Stimulated activated naive CD8-positive, alpha-beta T cell treated with anti-CD3 and anti-CD28 coated beads, Interleukin-15, Interleukin-2, amounts not matched to agents 100 ng/mL and 50 ng/mL, for 24 hours (primary cell): Measurements from ENCODE around the gene MB21D2.

Experiments used
- H3K27ac Mint-ChIP-seq: one replicate; pipeline ENCODE4 v1.8.0; 2021; ENCODE audit warnings: mild to moderate bottlenecking, mixed read lengths
- H3K27me3 Mint-ChIP-seq: one replicate; pipeline ENCODE4 v1.8.0; 2021; ENCODE audit warnings: mixed read lengths
- H3K36me3 Mint-ChIP-seq: one replicate; pipeline ENCODE4 v1.8.0; 2021; ENCODE audit warnings: low read depth, mixed read lengths
- H3K4me1 Mint-ChIP-seq: one replicate; pipeline ENCODE4 v1.8.0; 2021; ENCODE audit warnings: low read depth, mixed read lengths
- H3K4me3 Mint-ChIP-seq: one replicate; pipeline ENCODE4 v1.8.0; 2021; ENCODE audit warnings: mild to moderate bottlenecking, mixed read lengths
- H3K9me3 Mint-ChIP-seq: one replicate; pipeline ENCODE4 v1.8.0; 2021; ENCODE audit warnings: mixed read lengths

MB21D2 gene

GRCh38 chr3:192913540-192913939 is 4.1 kb downstream of the MB21D2 start:
- Mint-ChIP-seq H3K9me3 (no peaks in the 10 kb centered on the region), H3K27me3 (peaks cover 41% of the 10 kb centered on the region), H3K4me1 (peaks cover 28% of the 10 kb centered on the region), H3K36me3 (no peaks in the 10 kb centered on the region), H3K4me3 (no peak overlapping the region), H3K27ac (no peak overlapping the region)

- Mint-ChIP-seq H3K27me3 (peaks cover 23% of the 10 kb centered on the region), H3K4me1 (peaks cover 24% of the 10 kb centered on the region), H3K27ac (no peak overlapping the region), H3K4me3 (no peak overlapping the region), H3K9me3 (no peaks in the 10 kb centered on the region), H3K36me3 (no peaks in the 10 kb centered on the region)
Measured at GRCh38 chr3:192911293-192911692, 6.4 kb downstream of the MB21D2 start.

GRCh38 chr3:192907784-192908183 is 9.9 kb downstream of the MB21D2 start:
- Mint-ChIP-seq H3K27ac (no peak overlapping the region), H3K4me3 (no peak overlapping the region), H3K9me3 (no peaks in the 10 kb centered on the region)

GRCh38 chr3:192906940-192907339 is 10.7 kb downstream of the MB21D2 start:
- no peak overlapping the region for H3K4me3 Mint-ChIP-seq
- H3K27me3 Mint-ChIP-seq = no peaks in the 10 kb centered on the region
- H3K36me3 Mint-ChIP-seq = peaks cover 4% of the 10 kb centered on the region

More at GRCh38 chr3:192907784-192908183, 9.9 kb downstream of the MB21D2 start:
- Mint-ChIP-seq H3K27me3 (no peaks in the 10 kb centered on the region), H3K36me3 (peaks cover 4% of the 10 kb centered on the region), H3K4me1 (peaks cover 11% of the 10 kb centered on the region)

GRCh38 chr3:192905980-192906678 is 11.5 kb downstream of the MB21D2 start:
- peaks cover 4% of the 10 kb centered on the region for H3K36me3 Mint-ChIP-seq

More at GRCh38 chr3:192906940-192907339, 10.7 kb downstream of the MB21D2 start:
- no peaks in the 10 kb centered on the region for H3K9me3 Mint-ChIP-seq
- H3K27ac Mint-ChIP-seq = no peak overlapping the region
- H3K4me1 Mint-ChIP-seq = peaks cover 11% of the 10 kb centered on the region

GRCh38 chr3:192904632-192905289 is 12.9 kb downstream of the MB21D2 start:
- Mint-ChIP-seq H3K4me3 (no peak overlapping the region), H3K36me3 (peaks cover 4% of the 10 kb centered on the region), H3K27me3 (no peaks in the 10 kb centered on the region), H3K9me3 (no peaks in the 10 kb centered on the region), H3K4me1 (peaks cover 16% of the 10 kb centered on the region), H3K27ac (no peak overlapping the region)

More at GRCh38 chr3:192905980-192906678, 11.5 kb downstream of the MB21D2 start:
- Mint-ChIP-seq H3K27me3 (no peaks in the 10 kb centered on the region), H3K4me1 (peaks cover 11% of the 10 kb centered on the region), H3K4me3 (no peak overlapping the region), H3K27ac (no peak overlapping the region), H3K9me3 (no peaks in the 10 kb centered on the region)

- Mint-ChIP-seq H3K27ac (no peak overlapping the region), H3K4me1 (peaks cover 30% of the 10 kb centered on the region), H3K4me3 (no peak overlapping the region), H3K36me3 (peaks cover 4% of the 10 kb centered on the region), H3K27me3 (peaks cover 5% of the 10 kb centered on the region), H3K9me3 (peaks cover 6% of the 10 kb centered on the region)
Measured at GRCh38 chr3:192902549-192902948, 15.1 kb downstream of the MB21D2 start.

- Mint-ChIP-seq H3K27me3 (peaks cover 16% of the 10 kb centered on the region), H3K27ac (no peak overlapping the region), H3K9me3 (peaks cover 11% of the 10 kb centered on the region), H3K4me3 (no peak overlapping the region), H3K36me3 (peaks cover 4% of the 10 kb centered on the region), H3K4me1 (peaks cover 34% of the 10 kb centered on the region)
Measured at GRCh38 chr3:192901435-192901834, 16.2 kb downstream of the MB21D2 start.

- H3K9me3 Mint-ChIP-seq = peaks cover 11% of the 10 kb centered on the region
- H3K4me3 Mint-ChIP-seq = no peak overlapping the region
- H3K27ac Mint-ChIP-seq = peak overlapping the region; percentile 92
- peaks cover 28% of the 10 kb centered on the region for H3K27me3 Mint-ChIP-seq
- H3K36me3 Mint-ChIP-seq = peaks cover 8% of the 10 kb centered on the region
- peaks cover 49% of the 10 kb centered on the region for H3K4me1 Mint-ChIP-seq
Measured at GRCh38 chr3:192899540-192899982, 18.1 kb downstream of the MB21D2 start.

- H3K4me1 Mint-ChIP-seq = peaks cover 74% of the 10 kb centered on the region
- peaks cover 5% of the 10 kb centered on the region for H3K36me3 Mint-ChIP-seq
- H3K27me3 Mint-ChIP-seq = peaks cover 38% of the 10 kb centered on the region
- peaks cover 11% of the 10 kb centered on the region for H3K9me3 Mint-ChIP-seq
- no peak overlapping the region for H3K27ac Mint-ChIP-seq
- H3K4me3 Mint-ChIP-seq = no peak overlapping the region
Measured at GRCh38 chr3:192897005-192897404, 20.7 kb downstream of the MB21D2 start.

GRCh38 chr3:192896208-192896607 is 21.4 kb downstream of the MB21D2 start:
- H3K27me3 Mint-ChIP-seq = peaks cover 45% of the 10 kb centered on the region
- peaks cover 11% of the 10 kb centered on the region for H3K9me3 Mint-ChIP-seq
- peaks cover 81% of the 10 kb centered on the region for H3K4me1 Mint-ChIP-seq

GRCh38 chr3:192894676-192895075 is 23.0 kb downstream of the MB21D2 start:
- H3K4me1 Mint-ChIP-seq = peaks cover 90% of the 10 kb centered on the region
- H3K27me3 Mint-ChIP-seq = peaks cover 53% of the 10 kb centered on the region
- peaks cover 11% of the 10 kb centered on the region for H3K9me3 Mint-ChIP-seq
- no peak overlapping the region for H3K4me3 Mint-ChIP-seq
- peak overlapping the region; percentile 6 for H3K27ac Mint-ChIP-seq
- H3K36me3 Mint-ChIP-seq = peaks cover 5% of the 10 kb centered on the region

More at GRCh38 chr3:192896208-192896607, 21.4 kb downstream of the MB21D2 start:
- H3K27ac Mint-ChIP-seq = no peak overlapping the region
- no peak overlapping the region for H3K4me3 Mint-ChIP-seq
- H3K36me3 Mint-ChIP-seq = peaks cover 5% of the 10 kb centered on the region

- peaks cover 51% of the 10 kb centered on the region for H3K27me3 Mint-ChIP-seq
- peaks cover 86% of the 10 kb centered on the region for H3K4me1 Mint-ChIP-seq
- H3K4me3 Mint-ChIP-seq = peak overlapping the region; percentile 53
- H3K27ac Mint-ChIP-seq = peak overlapping the region; percentile 92
- peaks cover 6% of the 10 kb centered on the region for H3K9me3 Mint-ChIP-seq
- H3K36me3 Mint-ChIP-seq = peaks cover 5% of the 10 kb centered on the region
Measured at GRCh38 chr3:192892981-192893700, 24.5 kb downstream of the MB21D2 start.

GRCh38 chr3:192890347-192891335 is 27.0 kb downstream of the MB21D2 start:
- Mint-ChIP-seq H3K4me1 (peaks cover 81% of the 10 kb centered on the region), H3K4me3 (no peak overlapping the region), H3K36me3 (peaks cover 5% of the 10 kb centered on the region)

More at GRCh38 chr3:192890347-192891335, 27.0 kb downstream of the MB21D2 start:
- Mint-ChIP-seq H3K27me3 (peaks cover 37% of the 10 kb centered on the region), H3K27ac (peak overlapping the region; percentile 76), H3K9me3 (no peaks in the 10 kb centered on the region)
